ENCODE results near the gene NGFR.

- no peak for TF ChIP-seq CTCF (conservative IDR thresholded peaks at IDR 0.05; ENCODE audit: low read depth, low read length)
- no peak for TF ChIP-seq EZH2 (IDR thresholded peaks at IDR 0.05; ENCODE audit: low read length, unreplicated experiment)
These were observed 50.0 kb downstream of the NGFR start for GRCh38 chr17:49545007-49545660.
